Stimulated activated naive CD8-positive, alpha-beta T cell treated with anti-CD3 and anti-CD28 coated beads, Interleukin-15, Interleukin-2, amounts not matched to agents 100 U/mL and 50 U/mL, for 24 hours (primary cell): Measurements from ENCODE around the gene GALR3.

ENCODE experiments used
- ATAC-seq: fragments of 150-1000 bp; cut with Tn5 transposase; one replicate; pipeline ENCODE4 v1.10.0; 2021
- DNase-seq: peaks from one replicate; pipeline ENCODE4 v3.0.0; 2021

GALR3 gene

DNA sequence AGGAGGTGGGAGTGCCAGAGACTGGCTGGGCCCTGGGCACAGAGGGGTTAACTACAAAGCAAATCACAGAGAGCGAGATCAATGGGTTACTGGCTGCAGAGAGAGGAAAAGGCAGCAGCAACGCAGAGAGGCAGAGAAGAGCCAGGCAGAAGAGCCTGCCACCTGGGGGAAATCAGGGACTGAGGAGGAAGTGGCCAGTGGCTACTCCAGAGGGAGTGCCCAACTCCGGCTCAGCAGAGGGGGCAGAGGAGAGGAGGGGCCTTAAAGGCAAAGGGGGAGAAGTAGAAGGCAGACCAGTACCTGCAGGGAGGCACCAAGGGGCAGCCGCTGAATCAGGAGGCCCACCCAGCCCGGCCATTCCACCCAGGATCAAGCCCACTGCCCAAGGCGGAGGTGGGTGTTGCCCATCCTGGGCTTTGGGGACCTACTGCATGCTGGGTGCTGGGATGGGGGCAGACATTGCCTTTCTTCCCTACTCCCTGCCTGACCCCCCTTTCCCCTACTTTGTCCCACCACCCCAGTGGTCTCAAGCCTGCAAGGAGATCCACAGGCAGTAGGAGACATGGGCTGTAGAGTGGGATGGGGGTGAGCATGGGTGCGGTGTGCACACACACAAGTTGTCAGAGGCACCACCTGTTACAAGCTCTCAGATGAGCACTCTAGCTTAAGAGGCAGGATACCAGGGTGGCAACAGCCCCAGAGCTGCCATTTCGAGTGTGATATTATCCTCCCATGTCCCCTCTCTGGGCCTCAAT lies 926 bp upstream of the GALR3 start:
- no peak for ATAC-seq
- DNase-seq, result no peak

DNA sequence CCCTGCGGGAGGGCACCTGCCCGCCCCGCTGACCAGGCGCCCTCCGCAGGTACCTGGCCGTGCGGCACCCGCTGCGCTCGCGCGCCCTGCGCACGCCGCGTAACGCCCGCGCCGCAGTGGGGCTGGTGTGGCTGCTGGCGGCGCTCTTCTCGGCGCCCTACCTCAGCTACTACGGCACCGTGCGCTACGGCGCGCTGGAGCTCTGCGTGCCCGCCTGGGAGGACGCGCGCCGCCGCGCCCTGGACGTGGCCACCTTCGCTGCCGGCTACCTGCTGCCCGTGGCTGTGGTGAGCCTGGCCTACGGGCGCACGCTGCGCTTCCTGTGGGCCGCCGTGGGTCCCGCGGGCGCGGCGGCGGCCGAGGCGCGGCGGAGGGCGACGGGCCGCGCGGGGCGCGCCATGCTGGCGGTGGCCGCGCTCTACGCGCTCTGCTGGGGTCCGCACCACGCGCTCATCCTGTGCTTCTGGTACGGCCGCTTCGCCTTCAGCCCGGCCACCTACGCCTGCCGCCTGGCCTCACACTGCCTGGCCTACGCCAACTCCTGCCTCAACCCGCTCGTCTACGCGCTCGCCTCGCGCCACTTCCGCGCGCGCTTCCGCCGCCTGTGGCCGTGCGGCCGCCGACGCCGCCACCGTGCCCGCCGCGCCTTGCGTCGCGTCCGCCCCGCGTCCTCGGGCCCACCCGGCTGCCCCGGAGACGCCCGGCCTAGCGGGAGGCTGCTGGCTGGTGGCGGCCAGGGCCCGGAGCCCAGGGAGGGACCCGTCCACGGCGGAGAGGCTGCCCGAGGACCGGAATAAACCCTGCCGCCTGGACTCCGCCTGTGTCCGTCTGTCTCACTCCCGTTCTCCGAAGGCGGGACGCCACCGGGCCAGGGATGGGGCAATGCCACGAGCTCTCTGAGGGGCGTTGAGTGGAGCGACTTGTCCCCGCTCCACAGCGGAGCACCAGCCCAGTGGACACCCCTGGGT lies 1.8 kb downstream of the GALR3 start:
- ATAC-seq (no peak), DNase-seq (no peak)

DNA sequence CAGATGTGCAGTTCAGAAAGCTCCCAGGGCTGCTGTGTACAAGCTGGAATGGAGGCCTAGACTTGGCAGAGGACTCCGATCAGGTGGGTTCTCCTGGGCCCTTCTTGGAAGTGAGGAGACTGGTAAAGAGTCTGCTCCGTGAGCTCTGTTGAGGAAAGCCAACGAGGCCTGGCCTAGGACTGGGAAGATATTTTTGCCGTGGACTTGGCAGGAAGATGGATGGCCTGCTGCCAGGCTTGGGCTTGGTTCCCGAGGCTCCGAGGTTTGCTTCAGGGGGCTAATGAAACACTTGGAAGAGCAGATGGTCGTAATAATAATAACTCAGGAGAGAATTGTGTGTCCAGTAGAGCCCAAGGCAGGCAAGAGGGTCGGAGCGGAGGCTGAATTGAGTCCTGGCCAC lies 3.9 kb downstream of the GALR3 start:
- ATAC-seq (no peak), DNase-seq (no peak)

DNA sequence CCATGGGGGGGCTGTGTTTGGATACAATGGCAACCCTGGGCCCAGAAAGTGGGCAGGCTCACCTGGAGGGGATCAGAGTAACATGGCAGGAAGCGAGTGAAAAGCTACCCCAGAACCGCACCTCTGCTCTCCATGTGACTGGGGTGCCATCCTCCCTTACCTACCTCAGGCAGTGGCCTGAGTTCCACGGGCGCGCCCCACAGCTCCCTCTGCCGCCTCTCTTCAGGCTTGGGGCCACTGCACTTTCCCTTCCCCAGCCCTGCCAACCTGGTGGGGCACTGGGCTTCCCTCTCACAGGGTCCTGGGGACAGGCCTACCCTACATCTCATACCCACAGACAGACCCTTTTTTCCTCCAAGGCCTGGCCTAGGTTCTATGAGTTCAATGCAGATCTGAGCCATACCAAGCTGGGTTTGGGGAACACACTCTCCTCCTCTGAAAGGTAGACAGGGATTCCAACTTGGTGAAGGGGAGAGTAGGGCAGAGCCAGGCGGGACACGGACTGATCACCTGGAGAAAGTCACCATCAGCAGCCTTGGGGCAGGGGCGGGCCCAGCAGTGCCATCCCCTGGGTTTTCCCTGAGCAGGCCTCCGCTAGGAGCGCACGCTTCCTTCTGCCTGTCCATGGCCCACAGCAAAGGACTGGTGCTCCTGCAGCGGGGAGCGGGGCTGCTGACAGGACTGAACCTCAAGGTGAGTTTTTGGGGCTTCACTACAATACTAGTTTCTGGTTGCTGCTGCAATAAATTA lies 7.1 kb downstream of the GALR3 start:
- ATAC-seq, result no peak
- no peak for DNase-seq

DNA sequence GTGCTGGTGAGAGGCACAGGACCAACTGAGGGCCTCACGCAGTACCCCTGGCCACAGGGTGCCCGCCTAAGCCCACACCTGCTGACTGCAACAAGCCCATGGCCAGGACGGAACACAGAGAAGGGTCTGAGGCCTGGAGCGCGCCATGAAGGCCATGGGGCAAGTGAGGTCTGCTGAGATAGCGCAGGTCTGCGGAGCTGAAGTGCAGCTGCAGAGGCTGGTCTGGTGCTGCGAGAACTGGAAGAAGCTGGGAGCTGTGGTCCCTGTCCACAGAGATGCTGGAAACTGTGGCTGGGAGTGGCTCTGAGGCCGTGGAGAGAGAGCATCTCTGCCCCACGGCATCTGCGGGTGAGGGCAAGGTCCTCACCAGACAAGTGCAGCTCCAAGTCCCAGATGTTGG lies 8.3 kb downstream of the GALR3 start:
- ATAC-seq, result no peak
- DNase-seq, result no peak

DNA sequence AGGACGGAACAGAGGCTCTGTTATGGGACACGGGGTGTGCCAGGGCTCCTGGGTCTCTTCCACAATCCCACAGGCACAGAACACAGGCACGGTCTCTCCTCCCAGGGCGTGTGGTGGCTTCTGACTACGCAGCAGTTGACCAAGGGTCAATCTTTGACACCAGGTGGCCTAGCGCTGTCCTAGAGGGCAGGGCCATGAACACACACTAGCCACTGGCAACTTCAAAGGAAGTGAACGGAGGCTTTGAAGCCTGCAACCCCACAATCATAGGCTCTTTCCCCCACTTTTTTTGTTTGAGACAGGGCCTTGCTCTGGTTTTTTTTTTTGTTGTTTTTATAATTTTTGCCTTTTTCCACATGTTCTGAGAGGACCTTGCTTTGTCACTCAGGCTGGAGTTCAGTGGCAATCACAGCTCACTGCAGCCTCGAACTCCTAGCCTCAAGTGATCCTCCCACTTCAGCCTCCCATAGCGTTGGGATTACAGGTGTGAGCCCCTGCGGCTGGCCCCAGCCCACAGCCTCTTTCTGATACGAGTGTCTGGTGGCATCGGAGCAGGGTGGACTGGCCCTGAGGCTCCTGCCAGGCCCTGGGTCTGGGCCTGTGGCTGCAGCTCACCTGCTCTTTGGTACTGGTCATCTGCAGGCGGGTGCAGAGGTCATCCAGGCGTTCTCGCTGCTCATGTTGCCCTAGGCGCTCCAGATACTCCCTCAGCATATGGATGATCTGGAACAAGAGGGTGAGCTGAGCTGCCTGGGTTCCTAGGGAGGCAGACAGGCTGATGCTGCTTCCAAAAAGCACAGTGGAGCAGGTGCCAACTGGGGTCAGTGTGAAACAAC lies 9.1 kb downstream of the GALR3 start:
- DNase-seq (no peak), ATAC-seq (no peak)

DNA sequence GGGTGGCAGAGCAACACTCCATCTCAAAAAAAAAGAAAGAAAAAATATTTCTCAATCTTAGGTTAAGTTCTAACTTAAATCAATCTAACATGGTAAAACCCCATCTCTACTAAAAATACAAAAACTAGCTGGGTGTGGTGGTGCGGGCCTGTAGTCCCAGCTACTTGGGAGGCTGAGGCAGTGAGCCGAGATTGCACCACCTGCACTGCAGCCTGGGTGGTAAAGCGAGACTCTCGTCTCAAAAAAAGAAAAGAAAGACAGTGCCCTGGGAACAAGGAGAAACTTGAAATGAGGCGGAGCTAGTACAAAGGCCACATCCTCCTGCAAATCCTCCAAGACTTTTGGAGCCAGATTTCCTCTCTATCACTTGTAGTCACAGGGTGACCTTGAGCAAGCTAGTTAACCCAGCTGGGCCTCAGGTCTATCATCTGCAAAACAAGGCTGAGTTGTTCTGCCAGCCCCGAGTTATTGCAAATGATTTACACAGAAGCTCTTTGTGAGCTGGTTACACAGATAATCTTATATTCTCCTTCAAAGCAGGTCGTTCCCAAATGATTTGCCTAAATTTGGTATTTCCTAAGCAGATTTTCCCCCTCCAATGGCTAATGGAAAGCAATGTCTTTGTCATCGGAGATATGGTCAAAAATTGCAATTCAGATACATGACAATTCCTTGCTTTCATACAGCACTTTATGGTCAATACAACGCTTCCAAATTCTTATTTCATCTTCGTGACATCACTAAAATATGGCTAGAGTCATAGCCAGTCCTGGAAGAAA lies 19.0 kb downstream of the GALR3 start:
- no peak for ATAC-seq

DNA sequence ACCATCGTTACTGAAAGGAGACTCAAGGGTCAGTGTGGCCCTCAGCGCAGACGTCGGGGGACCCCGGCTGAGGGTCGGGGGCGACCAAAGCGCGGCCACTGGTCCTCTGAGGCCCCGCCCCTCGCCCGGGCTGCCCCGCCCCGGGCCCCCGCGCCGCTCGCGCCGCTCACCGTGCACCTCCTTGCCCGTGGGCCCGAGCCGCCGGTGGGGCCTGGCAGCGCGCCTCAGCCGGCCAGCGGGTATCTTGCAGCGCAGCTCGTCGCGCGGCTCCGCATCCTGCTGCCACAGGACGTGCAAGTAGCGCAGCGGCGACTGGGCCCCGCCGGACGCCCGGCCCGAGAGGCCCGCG lies 20.5 kb downstream of the GALR3 start:
- ATAC-seq, result peak; percentile 44

More for the DNA sequence above, 19.0 kb downstream of the GALR3 start:
- DNase-seq, result no peak

DNA sequence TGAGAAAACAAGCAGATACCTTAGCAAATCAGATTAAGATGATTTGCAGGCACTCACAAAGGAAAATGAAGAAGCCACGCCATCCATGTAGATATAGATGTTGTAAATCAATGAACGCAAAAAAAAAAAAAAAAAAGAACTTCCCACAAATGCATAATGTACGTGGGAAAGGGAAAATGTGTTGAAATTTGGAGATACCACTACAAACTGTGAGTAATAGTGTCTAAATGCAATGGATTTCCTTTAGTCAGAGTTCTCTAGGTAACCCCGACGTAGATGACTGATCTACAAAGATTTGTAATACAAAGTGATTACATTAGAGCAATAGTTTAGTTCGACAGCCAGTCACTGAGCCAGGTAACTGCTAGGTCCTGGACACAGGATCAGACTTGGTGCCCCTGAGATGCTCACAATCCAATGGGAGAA lies 21.7 kb downstream of the GALR3 start:
- no peak for DNase-seq
- ATAC-seq, result no peak

More for the DNA sequence above, 20.5 kb downstream of the GALR3 start:
- peak; percentile 67 for DNase-seq

DNA sequence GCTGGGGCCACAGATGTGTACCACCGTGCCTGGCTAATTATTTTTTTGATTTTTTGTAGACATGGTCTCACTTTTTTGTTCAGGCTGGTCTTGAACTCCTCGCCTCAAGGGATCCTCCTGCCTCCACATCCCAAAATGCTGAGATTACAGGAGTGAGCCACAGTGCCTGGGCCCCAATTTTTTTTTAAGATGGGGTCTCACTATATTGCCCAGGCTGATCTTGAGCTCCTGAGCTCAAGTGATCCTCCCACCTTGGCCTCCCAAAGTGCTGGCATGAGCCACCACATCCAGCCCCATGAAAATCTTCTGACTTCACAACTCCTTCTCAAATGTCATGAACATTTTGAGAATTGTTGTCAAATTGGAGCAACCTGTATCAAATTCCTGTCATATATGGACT lies 23.3 kb downstream of the GALR3 start:
- no peak for ATAC-seq
- no peak for DNase-seq

DNA sequence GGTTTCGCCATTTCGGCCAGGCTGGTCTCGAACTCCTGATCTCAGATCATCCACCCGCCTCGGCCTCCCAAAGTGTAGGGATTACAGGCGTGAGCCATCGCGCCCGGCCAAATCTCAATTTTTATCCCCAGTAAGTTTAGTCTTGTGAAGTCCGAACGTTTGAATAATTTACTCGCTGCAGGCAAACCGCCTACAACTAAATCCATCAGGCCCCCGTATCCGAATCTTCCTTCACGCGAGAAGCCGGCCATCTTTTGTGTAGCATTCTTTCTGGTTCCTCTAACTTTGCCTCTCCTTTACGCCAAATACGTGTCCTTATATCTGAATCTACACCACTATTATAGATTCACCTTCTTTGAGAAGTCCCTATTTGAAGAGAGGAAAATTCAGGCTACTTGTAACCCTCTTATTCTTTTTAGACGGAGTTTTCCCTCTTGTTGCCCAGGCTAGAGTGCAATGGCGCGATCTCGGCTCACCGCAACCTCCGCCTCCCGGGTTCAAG lies 25.5 kb downstream of the GALR3 start:
- no peak for DNase-seq
- ATAC-seq, result no peak

DNA sequence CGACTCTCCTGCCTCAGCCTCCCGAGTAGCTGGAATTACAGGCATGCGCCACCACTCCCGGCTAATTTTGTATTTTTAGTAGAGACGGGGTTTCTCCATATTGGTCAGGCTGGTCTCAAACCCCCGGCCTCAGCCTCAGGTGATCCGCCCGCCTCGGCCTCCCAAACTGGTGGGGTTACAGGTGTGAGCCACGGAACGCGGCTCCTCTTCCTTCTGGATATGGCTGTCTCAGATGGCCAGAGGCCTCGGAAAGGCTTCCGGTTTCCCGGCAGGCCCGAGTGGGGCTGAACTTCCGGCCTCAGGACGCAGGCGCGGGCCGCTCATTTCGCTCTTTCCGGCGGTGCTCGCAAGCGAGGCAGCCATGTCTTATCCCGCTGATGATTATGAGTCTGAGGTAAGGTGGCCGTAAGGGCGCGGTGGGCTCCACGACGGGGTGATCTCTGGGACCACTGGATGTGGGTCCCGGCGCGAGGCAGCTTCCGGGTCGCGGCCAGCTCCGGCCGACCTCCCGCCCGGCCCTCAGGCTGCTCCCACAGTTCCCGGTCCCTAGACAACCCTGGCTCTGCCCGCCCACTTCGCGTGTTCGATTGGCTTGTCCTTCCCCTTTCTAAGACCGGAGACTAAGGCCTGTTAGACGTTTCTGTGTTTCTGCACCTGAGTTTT lies 26.0 kb downstream of the GALR3 start, which contains the start of gene EIF3L:
Gene EIF3L, plus strand, starts transcription at position 331 of the 663 bp plus-strand sequence. Its CDS starts 31 bp downstream, at position 362.
- ATAC-seq (peak; percentile 82), DNase-seq (peak; percentile 91)

DNA sequence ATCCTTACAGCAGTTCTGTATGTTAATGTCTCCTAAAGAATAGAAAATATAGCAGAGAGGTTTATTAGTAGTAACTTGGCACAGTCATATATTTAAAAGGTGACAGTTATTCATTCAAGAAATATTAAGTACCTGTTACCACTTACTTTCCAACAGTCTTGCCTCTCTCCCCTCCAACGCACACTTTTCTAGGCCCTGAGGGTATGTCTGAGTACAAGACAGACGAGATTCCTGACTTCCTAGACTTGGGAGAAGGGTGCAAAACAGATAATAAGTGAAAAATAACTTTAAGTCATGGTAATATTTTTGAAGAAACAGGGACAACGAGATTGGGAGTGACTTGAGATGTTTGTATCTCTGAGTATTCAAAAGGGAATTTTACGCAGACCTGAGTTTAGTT lies 27.6 kb downstream of the GALR3 start:
- DNase-seq (no peak), ATAC-seq (no peak)

DNA sequence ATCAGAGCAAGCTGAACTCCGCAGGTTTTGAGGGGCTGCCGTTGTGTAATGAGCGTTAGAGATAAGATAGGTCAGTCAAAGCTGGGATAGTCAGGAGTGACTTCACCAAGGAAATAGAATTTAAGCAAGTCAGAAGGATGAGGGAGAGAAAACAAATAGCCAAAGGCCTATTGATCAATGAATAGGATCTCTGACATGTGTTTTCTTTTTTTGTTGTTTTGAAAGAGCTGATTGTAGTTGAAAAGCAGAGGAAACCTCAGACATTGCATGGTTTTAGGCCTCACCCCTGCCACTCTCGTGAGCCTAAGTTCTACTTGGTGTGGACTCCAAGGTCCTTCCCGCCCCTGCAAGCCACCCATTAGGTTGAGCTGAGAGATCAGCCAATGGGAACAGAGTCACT lies 29.2 kb downstream of the GALR3 start:
- DNase-seq, result no peak
- ATAC-seq, result no peak

DNA sequence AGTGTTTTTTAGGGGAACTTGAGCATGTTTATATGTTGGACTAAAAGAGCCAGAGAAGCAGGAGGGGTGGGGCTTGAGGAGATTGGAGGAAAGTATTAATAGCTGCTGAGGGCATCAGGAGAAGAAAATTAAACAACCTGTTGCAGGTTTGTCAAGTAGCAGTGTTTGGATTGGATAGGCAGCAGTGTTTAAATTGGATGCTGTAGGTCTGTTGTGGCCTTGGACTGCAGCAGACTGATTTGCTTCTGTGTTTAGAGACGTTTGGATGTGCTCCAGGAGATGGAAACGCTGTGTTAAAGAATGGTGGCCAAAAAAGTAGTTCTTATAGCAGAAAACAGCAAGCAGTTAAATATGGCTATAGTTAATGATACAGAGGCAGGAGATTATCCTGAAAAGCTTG lies 31.8 kb downstream of the GALR3 start:
- ATAC-seq (no peak), DNase-seq (no peak)

DNA sequence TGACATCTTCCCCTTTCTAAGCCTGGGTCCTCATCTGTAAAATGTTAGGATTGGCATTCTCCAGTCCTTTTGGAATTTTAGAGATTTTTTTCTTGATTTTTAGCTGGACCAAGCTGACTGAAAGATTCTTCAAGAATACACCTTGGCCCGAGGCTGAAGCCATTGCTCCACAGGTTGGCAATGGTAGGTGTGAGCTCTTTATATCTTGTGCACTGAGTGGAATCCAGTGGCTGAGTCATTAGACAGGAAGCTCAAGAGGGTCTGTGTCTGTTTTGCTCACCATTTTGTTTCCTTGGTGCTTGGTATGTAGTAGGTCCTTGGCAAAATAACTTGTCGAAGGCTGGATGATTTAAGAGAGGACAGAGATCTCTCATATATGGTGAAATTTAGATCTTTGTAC lies 32.3 kb downstream of the GALR3 start:
- no peak for ATAC-seq
- DNase-seq, result no peak

DNA sequence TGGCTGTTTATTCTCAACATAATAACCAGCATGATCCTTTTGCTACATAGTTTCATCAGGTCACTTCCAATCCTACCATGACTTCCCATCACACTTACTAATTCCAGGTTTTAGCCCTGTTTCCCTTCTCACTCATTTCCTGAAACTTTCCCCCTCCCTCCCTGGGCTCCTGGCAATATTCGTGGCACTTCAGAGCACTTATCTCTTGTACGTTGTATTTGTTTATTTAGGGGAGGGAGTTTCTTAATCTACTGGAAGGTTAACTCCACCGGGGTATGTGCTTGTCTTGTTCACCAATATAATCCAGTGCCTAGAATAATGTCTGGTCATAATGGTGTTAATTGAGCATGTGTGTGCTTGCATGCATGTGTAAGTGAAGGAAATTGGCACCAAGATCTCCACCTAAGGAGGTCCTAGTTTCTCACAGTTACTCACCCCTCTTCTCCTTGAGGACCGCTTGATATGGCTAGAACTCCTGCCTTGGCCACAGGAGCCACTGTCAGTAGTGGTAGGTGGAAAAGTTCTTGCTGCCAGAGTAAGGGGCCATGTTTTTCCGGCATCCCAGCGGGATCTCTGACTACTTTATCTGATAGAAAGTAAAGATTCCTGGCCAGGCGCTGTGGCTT lies 37.7 kb downstream of the GALR3 start:
- DNase-seq (no peak), ATAC-seq (no peak)

DNA sequence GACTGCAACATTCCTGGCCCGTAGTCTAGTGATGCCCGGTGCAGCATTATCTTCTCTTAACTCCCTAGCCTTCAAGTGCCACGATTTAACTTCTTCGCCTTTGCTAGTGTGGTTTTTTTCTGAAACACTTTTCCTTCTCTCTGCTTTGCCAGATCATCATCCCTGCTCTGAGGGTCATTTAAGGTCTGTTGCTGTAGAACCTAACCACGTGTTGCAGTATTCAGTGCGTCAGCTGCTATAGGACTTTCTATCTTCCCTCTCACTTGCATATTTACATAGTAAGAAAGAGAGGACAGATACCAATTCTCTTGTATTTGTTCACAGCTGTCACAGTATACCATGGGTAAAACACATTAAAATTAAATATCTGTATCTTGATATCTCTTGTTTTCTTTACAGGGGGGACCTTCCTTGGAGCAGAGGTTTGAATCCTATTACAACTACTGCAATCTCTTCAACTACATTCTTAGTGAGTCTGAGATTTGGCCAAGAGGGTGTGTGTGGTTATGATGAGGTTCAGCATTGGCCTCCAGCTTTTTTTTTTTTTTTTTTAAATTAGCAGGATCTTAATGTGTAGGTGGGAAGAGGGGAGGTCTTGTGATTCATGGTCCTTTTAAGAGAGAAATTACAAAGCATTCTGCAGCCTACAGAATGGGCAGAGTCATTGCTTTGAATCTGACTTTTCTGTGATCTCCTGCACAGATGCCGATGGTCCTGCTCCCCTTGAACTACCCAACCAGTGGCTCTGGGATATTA lies 39.6 kb downstream of the GALR3 start:
- peak; percentile 28 for ATAC-seq
- DNase-seq, result no peak

DNA sequence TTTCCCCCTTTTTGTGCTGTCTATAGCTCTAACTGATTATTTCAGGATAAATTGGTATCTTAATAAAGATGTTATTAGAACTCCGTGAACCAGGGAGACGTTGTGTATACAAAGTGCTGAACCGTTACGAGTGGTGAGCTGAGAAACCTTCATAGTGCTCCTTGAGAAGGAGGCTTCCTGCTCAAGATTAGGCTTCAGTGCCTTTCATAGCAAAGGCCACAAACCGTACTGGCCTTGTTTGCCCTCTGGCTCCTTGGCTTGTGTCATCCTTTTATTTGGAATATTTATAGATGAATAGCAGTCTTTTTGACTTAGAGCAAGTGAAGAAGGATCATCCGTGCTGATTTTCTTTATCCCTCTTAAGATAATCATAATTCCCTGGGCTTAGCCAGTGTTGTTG lies 42.3 kb downstream of the GALR3 start:
- DNase-seq (no peak), ATAC-seq (no peak)
